HG02884 (cell line): Measurements from ENCODE around the gene GPRC5A.

Experiments used
- ATAC-seq: cut with Tn5 transposase; IDR thresholded peaks from one replicate; pipeline ENCODE4 v1.9.1; 2021; ENCODE audit warnings: mild to moderate bottlenecking, moderate library complexity; ENCODE audit not compliant: unreplicated experiment

GPRC5A gene

GRCh38 chr12:12938541-12938940, 47.2 kb downstream of the GPRC5A start:
- no peak for ATAC-seq

- no peak for ATAC-seq
Observed at GRCh38 chr12:12939888-12940287, 48.5 kb downstream of the GPRC5A start.

- ATAC-seq = no peak
Observed at GRCh38 chr12:12941450-12942350, 50.3 kb downstream of the GPRC5A start.

GRCh38 chr12:12943586-12944260, 52.4 kb downstream of the GPRC5A start:
- ATAC-seq = no peak

- no peak for ATAC-seq
Observed at GRCh38 chr12:12945591-12945990, 54.2 kb downstream of the GPRC5A start.

- ATAC-seq = no peak
Observed at GRCh38 chr12:12946686-12947355, 55.5 kb downstream of the GPRC5A start.

GRCh38 chr12:12947902-12948301, 56.5 kb downstream of the GPRC5A start:
- ATAC-seq = no peak

- no peak for ATAC-seq
Observed at GRCh38 chr12:12951504-12951903, 60.1 kb downstream of the GPRC5A start.

GRCh38 chr12:12952036-12952435, 60.7 kb downstream of the GPRC5A start, which contains the start of gene GPRC5D:
GPRC5D (minus strand) TSS chr12:12952170; CDS start chr12:12950384, 1,786 bp downstream.
- ATAC-seq = no peak

GRCh38 chr12:12954356-12954755, 63.0 kb downstream of the GPRC5A start:
- no peak for ATAC-seq

- no peak for ATAC-seq
Observed at GRCh38 chr12:12954878-12955625, 63.7 kb downstream of the GPRC5A start.

- ATAC-seq = no peak
Observed at GRCh38 chr12:12958886-12959285, 67.5 kb downstream of the GPRC5A start.

- ATAC-seq = no peak
Observed at GRCh38 chr12:12960639-12961209, 69.4 kb downstream of the GPRC5A start.

GRCh38 chr12:12964255-12964654, 72.9 kb downstream of the GPRC5A start:
- no peak for ATAC-seq

- no peak for ATAC-seq
Observed at GRCh38 chr12:12965836-12966235, 74.5 kb downstream of the GPRC5A start.
